ENCODE data around the gene ZNF574. TPM values are rescaled to one million over a fixed set of nuclear protein-coding genes. Genes with fewer than 3 reads are reported as not detected.

The ZNF574 gene
- total RNA-seq, 1 experiment from 2014 or later, result 24.6 TPM

DNA sequence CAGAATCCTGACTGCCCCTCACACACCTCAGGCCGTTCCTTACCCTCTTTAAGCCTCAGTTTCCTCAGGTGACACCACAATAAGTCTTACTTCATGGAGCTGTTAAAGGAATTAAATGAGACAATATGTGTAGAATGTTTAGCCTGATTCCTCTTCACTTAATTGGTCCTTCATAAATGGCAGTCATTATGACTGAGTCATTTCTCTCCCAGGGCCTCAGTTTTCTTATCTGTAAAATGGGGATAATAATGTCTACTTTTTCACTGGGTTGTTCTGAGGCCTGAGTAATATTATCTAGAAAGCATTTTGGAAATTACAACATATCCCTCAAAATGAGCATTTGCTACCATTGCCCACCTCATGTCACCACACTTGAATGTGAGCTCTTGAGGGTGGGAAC, 34.7 kb downstream of the ZNF574 start:
- H3K27me3 ChIP-seq (ENCODE audit: insufficient read depth, low read length), result peaks cover 7% of the 10 kb centered on the region; the same call in 1 of the 2 replicates
- H3K36me3 ChIP-seq (ENCODE audit: control insufficient read depth in 1 of 2, insufficient read depth in 2 of 2, low read length in 2 of 2), result no peaks in the 10 kb centered on the region
- no peak overlapping the region for H3K9ac ChIP-seq (ENCODE audit: low read length)
- no peak overlapping the region for H2AFZ ChIP-seq (ENCODE audit: low read depth, low read length, poor library complexity, severe bottlenecking)
- H3K4me3 ChIP-seq (replicated peaks in 1 of 2; ENCODE audit: low read depth in 1 of 2, low read length in 2 of 2), result no peak overlapping the region
- no peaks in the 10 kb centered on the region for H3K9me2 ChIP-seq (ENCODE audit: insufficient read depth)
- H3K9me3 ChIP-seq (ENCODE audit: control insufficient read depth in 1 of 2, insufficient read depth in 1 of 2, low read depth in 1 of 2, low read length in 2 of 2), result no peaks in the 10 kb centered on the region
- BruUV-seq (replicated peaks), result no TSS peak
- DNase-seq (ENCODE audit: low read depth, low spot score) (no peak), ATAC-seq (no peak)
- CTCF ChIA-PET, result interaction anchor here (1.0 to 2.8 kb wide), 5 partner anchors 10 to 330 kb away, joined by 3 to 10 read pairs (median 4); no protein-coding TSS in a partner anchor
- no peaks in the 10 kb centered on the region for H3K79me2 ChIP-seq (ENCODE audit: insufficient read depth, low read length)
- no peak overlapping the region for H3K27ac ChIP-seq (ENCODE audit: low read depth, low read length)
- intact Hi-C loops (cut with micrococcal nuclease), result no loop called here
- H3K4me2 ChIP-seq (ENCODE audit: low read length), result no peak overlapping the region
- RAD21 ChIA-PET (ENCODE audit: low non-redundant PET in 1 of 2, low total read pairs in 2 of 2, uncharacterized antibody in 2 of 2, unreplicated experiment in 2 of 2), result no interaction called here
- H3K4me1 ChIP-seq (ENCODE audit: control insufficient read depth in 1 of 2, insufficient read depth in 2 of 2, low read length in 2 of 2), result peaks cover 24 to 37% of the 10 kb centered on the region in 2 experiments
- H4K20me1 ChIP-seq (ENCODE audit: insufficient read depth), result no peaks in the 10 kb centered on the region
- TF ChIP-seq POLR2A (IDR thresholded peaks at IDR 0.05; ENCODE audit: borderline replicate concordance, extremely low read depth, insufficient read depth, insufficient read length) (no peak), JUND (IDR thresholded peaks at IDR 0.05) (no peak)
- POLR2A ChIA-PET, result no interaction called here

GRCh38 chr19:42111384-42111783, 35.4 kb downstream of the ZNF574 start:
- Histone ChIP-seq H3K4me3 (replicated peaks in 1 of 2; ENCODE audit: low read depth in 1 of 2, low read length in 2 of 2) (no peak overlapping the region), H3K36me3 (ENCODE audit: control insufficient read depth in 1 of 2, insufficient read depth in 2 of 2, low read length in 2 of 2) (no peaks in the 10 kb centered on the region), H4K20me1 (ENCODE audit: insufficient read depth) (no peaks in the 10 kb centered on the region), H3K79me2 (ENCODE audit: insufficient read depth, low read length) (no peaks in the 10 kb centered on the region), H3K4me1 (ENCODE audit: control insufficient read depth in 1 of 2, insufficient read depth in 2 of 2, low read length in 2 of 2) (peaks cover 24 to 37% of the 10 kb centered on the region in 2 experiments), H3K27ac (ENCODE audit: low read depth, low read length) (no peak overlapping the region), H3K9me2 (ENCODE audit: insufficient read depth) (no peaks in the 10 kb centered on the region), H3K9ac (ENCODE audit: low read length) (no peak overlapping the region), H3K9me3 (ENCODE audit: control insufficient read depth in 1 of 2, insufficient read depth in 1 of 2, low read depth in 1 of 2, low read length in 2 of 2) (no peaks in the 10 kb centered on the region), H2AFZ (ENCODE audit: low read depth, low read length, poor library complexity, severe bottlenecking) (no peak overlapping the region), H3K4me2 (ENCODE audit: low read length) (no peak overlapping the region), H3K27me3 (ENCODE audit: insufficient read depth, low read length) (peaks cover under 1% of the 10 kb centered on the region; the same call in 1 of the 2 replicates)
- CTCF ChIA-PET, result interaction anchor here (1.0 kb wide), 1 partner anchor 329 kb away, joined by 4 read pairs; no protein-coding TSS in a partner anchor
- intact Hi-C loops (cut with micrococcal nuclease), result no loop called here
- DNase-seq (ENCODE audit: low read depth, low spot score) (no peak), ATAC-seq (no peak)
- no TSS peak for BruUV-seq (replicated peaks)
- POLR2A ChIA-PET, result no interaction called here
- TF ChIP-seq RAD21 (IDR thresholded peaks at IDR 0.05; ENCODE audit: low read depth) (no peak), CTCF (IDR thresholded peaks at IDR 0.05 in 2 of 3, conservative IDR thresholded peaks at IDR 0.05 in 1 of 3; ENCODE audit: borderline replicate concordance in 1 of 3, insufficient read depth in 1 of 3, low read depth in 2 of 3, low read length in 2 of 3) (no peak), EGR1 (IDR thresholded peaks at IDR 0.05; ENCODE audit: low read depth) (no peak), EZH2phosphoT487 (IDR thresholded peaks at IDR 0.05; ENCODE audit: borderline replicate concordance) (no peak), YY1 (IDR thresholded peaks at IDR 0.05; ENCODE audit: extremely low read depth, insufficient replicate concordance, low read depth, low read length) (no peak), CBX3 (IDR thresholded peaks at IDR 0.05; ENCODE audit: low read depth) (no peak), JUND (IDR thresholded peaks at IDR 0.05) (no peak), EZH2 (IDR thresholded peaks at IDR 0.05) (no peak), SP1 (IDR thresholded peaks at IDR 0.05; ENCODE audit: low read depth) (no peak), ZNF274 (IDR thresholded peaks at IDR 0.05; ENCODE audit: low read depth, low read length) (no peak)
- TF ChIP-seq, protein P1, sequence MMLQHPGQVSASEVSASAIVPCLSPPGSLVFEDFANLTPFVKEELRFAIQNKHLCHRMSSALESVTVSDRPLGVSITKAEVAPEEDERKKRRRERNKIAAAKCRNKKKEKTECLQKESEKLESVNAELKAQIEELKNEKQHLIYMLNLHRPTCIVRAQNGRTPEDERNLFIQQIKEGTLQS (IDR thresholded peaks at IDR 0.05), result no peak
- TF ChIP-seq, protein P2, sequence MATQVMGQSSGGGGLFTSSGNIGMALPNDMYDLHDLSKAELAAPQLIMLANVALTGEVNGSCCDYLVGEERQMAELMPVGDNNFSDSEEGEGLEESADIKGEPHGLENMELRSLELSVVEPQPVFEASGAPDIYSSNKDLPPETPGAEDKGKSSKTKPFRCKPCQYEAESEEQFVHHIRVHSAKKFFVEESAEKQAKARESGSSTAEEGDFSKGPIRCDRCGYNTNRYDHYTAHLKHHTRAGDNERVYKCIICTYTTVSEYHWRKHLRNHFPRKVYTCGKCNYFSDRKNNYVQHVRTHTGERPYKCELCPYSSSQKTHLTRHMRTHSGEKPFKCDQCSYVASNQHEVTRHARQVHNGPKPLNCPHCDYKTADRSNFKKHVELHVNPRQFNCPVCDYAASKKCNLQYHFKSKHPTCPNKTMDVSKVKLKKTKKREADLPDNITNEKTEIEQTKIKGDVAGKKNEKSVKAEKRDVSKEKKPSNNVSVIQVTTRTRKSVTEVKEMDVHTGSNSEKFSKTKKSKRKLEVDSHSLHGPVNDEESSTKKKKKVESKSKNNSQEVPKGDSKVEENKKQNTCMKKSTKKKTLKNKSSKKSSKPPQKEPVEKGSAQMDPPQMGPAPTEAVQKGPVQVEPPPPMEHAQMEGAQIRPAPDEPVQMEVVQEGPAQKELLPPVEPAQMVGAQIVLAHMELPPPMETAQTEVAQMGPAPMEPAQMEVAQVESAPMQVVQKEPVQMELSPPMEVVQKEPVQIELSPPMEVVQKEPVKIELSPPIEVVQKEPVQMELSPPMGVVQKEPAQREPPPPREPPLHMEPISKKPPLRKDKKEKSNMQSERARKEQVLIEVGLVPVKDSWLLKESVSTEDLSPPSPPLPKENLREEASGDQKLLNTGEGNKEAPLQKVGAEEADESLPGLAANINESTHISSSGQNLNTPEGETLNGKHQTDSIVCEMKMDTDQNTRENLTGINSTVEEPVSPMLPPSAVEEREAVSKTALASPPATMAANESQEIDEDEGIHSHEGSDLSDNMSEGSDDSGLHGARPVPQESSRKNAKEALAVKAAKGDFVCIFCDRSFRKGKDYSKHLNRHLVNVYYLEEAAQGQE (IDR thresholded peaks at IDR 0.05; ENCODE audit: low read depth), result no peak
- TF ChIP-seq, protein P3, sequence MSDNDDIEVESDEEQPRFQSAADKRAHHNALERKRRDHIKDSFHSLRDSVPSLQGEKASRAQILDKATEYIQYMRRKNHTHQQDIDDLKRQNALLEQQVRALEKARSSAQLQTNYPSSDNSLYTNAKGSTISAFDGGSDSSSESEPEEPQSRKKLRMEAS (IDR thresholded peaks at IDR 0.05), result no peak
- RAD21 ChIA-PET (ENCODE audit: low non-redundant PET in 1 of 2, low total read pairs in 2 of 2, uncharacterized antibody in 2 of 2, unreplicated experiment in 2 of 2), result no interaction called here

Measured in HCT116 (cell line).